Panc1 (cell line): ENCODE results near the gene IRX1. TPM values are rescaled to one million over a fixed set of nuclear protein-coding genes. Genes with fewer than 3 reads are reported as not detected.

ENCODE experiments used
- ATAC-seq: fragments of 200-7000 bp; cut with Tn5 transposase; 2 replicates; pipeline ENCODE4 v1.9.1; 2020; ENCODE audit warnings: mild to moderate bottlenecking, moderate library complexity
- BruUV-seq: library from RNA; stranded (reverse); fragments of 400-500 nt; replicated peaks from 2 replicates; lab custom pipeline; 2021; lab: Mats Ljungman, UMichigan
- CTCF ChIA-PET: fragments of 300-600 bp; sonication (Branson Sonifier 250); formaldehyde crosslinking; loops from one replicate; lab custom pipeline; 2022; ENCODE audit warnings: antibody characterized with exemption; lab: Charles Lee
- POLR2A ChIA-PET: fragments of 300-600 bp; sonication (Branson Sonifier 250); formaldehyde crosslinking; loops from one replicate; lab custom pipeline; 2022; ENCODE audit warnings: antibody characterized with exemption; lab: Charles Lee
- DNase-seq: peaks from one replicate; pipeline ENCODE4 v3.0.0-alpha.2; 2010; ENCODE audit warnings: low read depth, low spot score
- H3K27ac ChIP-seq: 2 replicates; pipeline ENCODE4 v1.5.1; 2011; ENCODE audit warnings: mild to moderate bottlenecking, low read length, inconsistent platforms
- H3K27me3 ChIP-seq: fragments of 200-500 bp; sonication (Bioruptor generic); 2 replicates; pipeline ENCODE4 v1.6.0; 2014; ENCODE audit warnings: low read length, inconsistent platforms; ENCODE audit not compliant: control insufficient read depth, insufficient read depth
- H3K36me3 ChIP-seq: fragments of 200-500 bp; sonication (Bioruptor generic); 2 replicates; pipeline ENCODE4 v1.5.1; 2014; ENCODE audit warnings: inconsistent platforms, mild to moderate bottlenecking, low read length, moderate library complexity; ENCODE audit not compliant: control insufficient read depth, insufficient read depth
- H3K4me1 ChIP-seq: 2 replicates; pipeline ENCODE4 v1.5.1; 2011; ENCODE audit warnings: inconsistent platforms, mild to moderate bottlenecking, low read length, moderate library complexity; ENCODE audit not compliant: control insufficient read depth, insufficient read depth
- H3K4me3 ChIP-seq, 2 experiments: 2 replicates each; pipeline ENCODE4 v1.5.1; 2011 to 2012; ENCODE audit warnings: low read depth in 2 of 2, low read length in 2 of 2, mild to moderate bottlenecking in 2 of 2, inconsistent platforms in 1 of 2, moderate library complexity in 1 of 2
- H3K9me3 ChIP-seq: fragments of 200-500 bp; sonication (Bioruptor generic); 2 replicates; pipeline ENCODE4 v1.5.1; 2014; ENCODE audit warnings: low read depth, mild to moderate bottlenecking, inconsistent platforms, low read length, moderate library complexity; ENCODE audit not compliant: control insufficient read depth, insufficient read depth
- POLR2AphosphoS5 ChIP-seq: IDR thresholded peaks from 2 replicates; pipeline ENCODE4 v1.6.1; 2012; ENCODE audit warnings: mild to moderate bottlenecking, low read depth, low read length, moderate library complexity
- SIN3A ChIP-seq: IDR thresholded peaks from 2 replicates; pipeline ENCODE4 v1.6.1; 2012; ENCODE audit warnings: low read depth, mild to moderate bottlenecking, low read length, moderate library complexity, borderline replicate concordance; ENCODE audit not compliant: insufficient read depth
- TCF7L2 ChIP-seq: IDR thresholded peaks from 2 replicates; pipeline ENCODE4 v1.6.1; 2011; ENCODE audit warnings: mild to moderate bottlenecking, low read depth, low read length, inconsistent platforms
- in situ Hi-C: cut with HindIII; loops from 2 replicates; pipeline ENCODE4 v1.10.0; 2016; ENCODE audit warnings: low sequenced_read_pairs, low pct_unique_long_range_greater_than_20kb
- intact Hi-C: fragments of 100-400 bp; cut with micrococcal nuclease; formaldehyde crosslinking; loops from one replicate; pipeline ENCODE4 v1.10.0; 2022; ENCODE audit not compliant: unreplicated experiment
- total RNA-seq: library from RNA; stranded (reverse); gene quantifications from one replicate; pipeline ENCODE4 v1.2.1, GENCODE V29; 2021; ENCODE audit not compliant: unreplicated experiment
- TF ChIP-seq, protein P1 (sequence below), 2 experiments: IDR thresholded peaks; 2 replicates each; pipeline ENCODE4 v1.6.1; 2011 to 2012; ENCODE audit warnings: low read depth in 2 of 2, control low read depth in 1 of 2, low read length in 1 of 2, mild to moderate bottlenecking in 1 of 2, moderate library complexity in 1 of 2; ENCODE audit not compliant: insufficient read depth in 1 of 2
- TF ChIP-seq, protein P2 (sequence below): fragments of 450-650 bp; IDR thresholded peaks from 2 replicates; pipeline ENCODE4 v1.5.1; 2017; ENCODE audit warnings: mild to moderate bottlenecking

IRX1 gene
- total RNA-seq, 1 experiment from 2014 or later = not detected

- TF ChIP-seq POLR2AphosphoS5 (no peak), SIN3A (no peak), TCF7L2 (no peak)
- TF ChIP-seq, protein P1, sequence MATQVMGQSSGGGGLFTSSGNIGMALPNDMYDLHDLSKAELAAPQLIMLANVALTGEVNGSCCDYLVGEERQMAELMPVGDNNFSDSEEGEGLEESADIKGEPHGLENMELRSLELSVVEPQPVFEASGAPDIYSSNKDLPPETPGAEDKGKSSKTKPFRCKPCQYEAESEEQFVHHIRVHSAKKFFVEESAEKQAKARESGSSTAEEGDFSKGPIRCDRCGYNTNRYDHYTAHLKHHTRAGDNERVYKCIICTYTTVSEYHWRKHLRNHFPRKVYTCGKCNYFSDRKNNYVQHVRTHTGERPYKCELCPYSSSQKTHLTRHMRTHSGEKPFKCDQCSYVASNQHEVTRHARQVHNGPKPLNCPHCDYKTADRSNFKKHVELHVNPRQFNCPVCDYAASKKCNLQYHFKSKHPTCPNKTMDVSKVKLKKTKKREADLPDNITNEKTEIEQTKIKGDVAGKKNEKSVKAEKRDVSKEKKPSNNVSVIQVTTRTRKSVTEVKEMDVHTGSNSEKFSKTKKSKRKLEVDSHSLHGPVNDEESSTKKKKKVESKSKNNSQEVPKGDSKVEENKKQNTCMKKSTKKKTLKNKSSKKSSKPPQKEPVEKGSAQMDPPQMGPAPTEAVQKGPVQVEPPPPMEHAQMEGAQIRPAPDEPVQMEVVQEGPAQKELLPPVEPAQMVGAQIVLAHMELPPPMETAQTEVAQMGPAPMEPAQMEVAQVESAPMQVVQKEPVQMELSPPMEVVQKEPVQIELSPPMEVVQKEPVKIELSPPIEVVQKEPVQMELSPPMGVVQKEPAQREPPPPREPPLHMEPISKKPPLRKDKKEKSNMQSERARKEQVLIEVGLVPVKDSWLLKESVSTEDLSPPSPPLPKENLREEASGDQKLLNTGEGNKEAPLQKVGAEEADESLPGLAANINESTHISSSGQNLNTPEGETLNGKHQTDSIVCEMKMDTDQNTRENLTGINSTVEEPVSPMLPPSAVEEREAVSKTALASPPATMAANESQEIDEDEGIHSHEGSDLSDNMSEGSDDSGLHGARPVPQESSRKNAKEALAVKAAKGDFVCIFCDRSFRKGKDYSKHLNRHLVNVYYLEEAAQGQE (IDR thresholded peaks at IDR 0.05; ENCODE audit: insufficient read depth in 1 of 2, low read depth in 2 of 2, low read length in 1 of 2) = no peak
- TF ChIP-seq, protein P2, sequence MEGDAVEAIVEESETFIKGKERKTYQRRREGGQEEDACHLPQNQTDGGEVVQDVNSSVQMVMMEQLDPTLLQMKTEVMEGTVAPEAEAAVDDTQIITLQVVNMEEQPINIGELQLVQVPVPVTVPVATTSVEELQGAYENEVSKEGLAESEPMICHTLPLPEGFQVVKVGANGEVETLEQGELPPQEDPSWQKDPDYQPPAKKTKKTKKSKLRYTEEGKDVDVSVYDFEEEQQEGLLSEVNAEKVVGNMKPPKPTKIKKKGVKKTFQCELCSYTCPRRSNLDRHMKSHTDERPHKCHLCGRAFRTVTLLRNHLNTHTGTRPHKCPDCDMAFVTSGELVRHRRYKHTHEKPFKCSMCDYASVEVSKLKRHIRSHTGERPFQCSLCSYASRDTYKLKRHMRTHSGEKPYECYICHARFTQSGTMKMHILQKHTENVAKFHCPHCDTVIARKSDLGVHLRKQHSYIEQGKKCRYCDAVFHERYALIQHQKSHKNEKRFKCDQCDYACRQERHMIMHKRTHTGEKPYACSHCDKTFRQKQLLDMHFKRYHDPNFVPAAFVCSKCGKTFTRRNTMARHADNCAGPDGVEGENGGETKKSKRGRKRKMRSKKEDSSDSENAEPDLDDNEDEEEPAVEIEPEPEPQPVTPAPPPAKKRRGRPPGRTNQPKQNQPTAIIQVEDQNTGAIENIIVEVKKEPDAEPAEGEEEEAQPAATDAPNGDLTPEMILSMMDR = no peak
- ChIA-PET POLR2A (no interaction called here), CTCF (no interaction called here)
- Histone ChIP-seq H3K36me3 (no peaks in the 10 kb centered on the region), H3K9me3 (no peaks in the 10 kb centered on the region), H3K4me3 (no peak overlapping the region), H3K27ac (no peak overlapping the region), H3K4me1 (no peaks in the 10 kb centered on the region), H3K27me3 (no peaks in the 10 kb centered on the region)
- DNase-seq = no peak
- ATAC-seq = no peak
- BruUV-seq = no TSS peak
- intact Hi-C loops (no loop called here), in situ Hi-C loops (no loop called here)
Observed at GRCh38 chr5:3650320-3650719, 54.7 kb downstream of the IRX1 start.

DNA sequence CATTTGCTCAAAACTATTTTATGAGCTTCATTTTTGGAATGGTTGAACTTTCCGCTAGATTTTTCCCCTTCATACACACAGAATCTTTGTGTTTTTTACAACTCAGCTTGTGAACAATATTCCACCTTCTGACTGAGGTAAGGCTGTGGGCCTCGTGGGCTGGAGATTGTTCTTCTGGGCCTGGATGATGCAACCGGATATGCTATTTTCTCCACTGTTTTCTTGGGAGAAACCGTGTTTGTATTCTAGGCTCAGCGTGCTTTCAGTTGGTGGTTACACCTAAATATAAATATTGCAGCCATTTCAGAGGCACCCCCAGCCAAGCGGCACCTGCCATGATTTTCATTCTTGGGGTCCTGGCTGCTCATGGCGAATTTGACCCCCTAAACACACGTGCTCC lies 55.2 kb downstream of the IRX1 start:
- no peak overlapping the region for H3K4me3 ChIP-seq
- ATAC-seq (no peak), DNase-seq (no peak)
- CTCF ChIA-PET = no interaction called here
- H3K4me1 ChIP-seq = no peaks in the 10 kb centered on the region
- POLR2A ChIA-PET = no interaction called here
- no peaks in the 10 kb centered on the region for H3K36me3 ChIP-seq
- H3K27ac ChIP-seq = no peak overlapping the region
- in situ Hi-C loops (no loop called here), intact Hi-C loops (no loop called here)
- H3K9me3 ChIP-seq = no peaks in the 10 kb centered on the region
- H3K27me3 ChIP-seq = no peaks in the 10 kb centered on the region
- TF ChIP-seq SIN3A (no peak), POLR2AphosphoS5 (no peak), TCF7L2 (no peak)
- TF ChIP-seq, protein P1 (IDR thresholded peaks at IDR 0.05; ENCODE audit: insufficient read depth in 1 of 2, low read depth in 2 of 2, low read length in 1 of 2) = no peak
- TF ChIP-seq, protein P2 = no peak
- no TSS peak for BruUV-seq
